GM20000 (cell line): ENCODE measurements around the gene RUFY4.
"Not testable (repeated sequence)": the region's sequence is repeated elsewhere in the genome, so short reads cannot be mapped to it uniquely, and the experiment has no call there.

Experiments
- DNase-seq: peaks from one replicate; pipeline ENCODE4 v3.0.0; 2012; ENCODE audit warnings: low spot score
- TF ChIP-seq, protein P1 (sequence below): IDR thresholded peaks from 2 replicates; pipeline ENCODE4 v1.5.1; 2012; ENCODE audit warnings: mild to moderate bottlenecking, control low read depth; ENCODE audit errors: extremely low read depth, missing control alignments

The RUFY4 gene

DNA sequence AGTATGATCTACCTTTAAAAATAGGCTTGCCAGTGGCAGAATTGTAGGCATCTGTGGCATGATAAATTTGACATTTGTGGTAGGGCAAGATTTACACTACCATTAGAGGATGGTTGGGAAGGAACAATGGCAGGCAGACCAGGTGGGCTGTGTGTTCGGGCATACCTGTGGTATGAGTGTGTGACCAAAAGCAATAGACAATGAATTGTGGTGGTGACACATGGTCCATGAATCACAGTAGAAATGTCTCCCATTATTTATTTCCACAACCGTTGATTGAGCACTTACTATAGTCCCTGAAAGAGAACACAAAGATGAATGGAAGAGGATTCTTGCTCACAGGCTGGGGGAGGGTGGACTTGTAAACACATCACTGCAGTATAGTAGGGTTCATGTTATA lies 29.9 kb upstream of the RUFY4 start:
- TF ChIP-seq, protein P1, sequence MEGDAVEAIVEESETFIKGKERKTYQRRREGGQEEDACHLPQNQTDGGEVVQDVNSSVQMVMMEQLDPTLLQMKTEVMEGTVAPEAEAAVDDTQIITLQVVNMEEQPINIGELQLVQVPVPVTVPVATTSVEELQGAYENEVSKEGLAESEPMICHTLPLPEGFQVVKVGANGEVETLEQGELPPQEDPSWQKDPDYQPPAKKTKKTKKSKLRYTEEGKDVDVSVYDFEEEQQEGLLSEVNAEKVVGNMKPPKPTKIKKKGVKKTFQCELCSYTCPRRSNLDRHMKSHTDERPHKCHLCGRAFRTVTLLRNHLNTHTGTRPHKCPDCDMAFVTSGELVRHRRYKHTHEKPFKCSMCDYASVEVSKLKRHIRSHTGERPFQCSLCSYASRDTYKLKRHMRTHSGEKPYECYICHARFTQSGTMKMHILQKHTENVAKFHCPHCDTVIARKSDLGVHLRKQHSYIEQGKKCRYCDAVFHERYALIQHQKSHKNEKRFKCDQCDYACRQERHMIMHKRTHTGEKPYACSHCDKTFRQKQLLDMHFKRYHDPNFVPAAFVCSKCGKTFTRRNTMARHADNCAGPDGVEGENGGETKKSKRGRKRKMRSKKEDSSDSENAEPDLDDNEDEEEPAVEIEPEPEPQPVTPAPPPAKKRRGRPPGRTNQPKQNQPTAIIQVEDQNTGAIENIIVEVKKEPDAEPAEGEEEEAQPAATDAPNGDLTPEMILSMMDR, result no peak
- no peak for DNase-seq

DNA sequence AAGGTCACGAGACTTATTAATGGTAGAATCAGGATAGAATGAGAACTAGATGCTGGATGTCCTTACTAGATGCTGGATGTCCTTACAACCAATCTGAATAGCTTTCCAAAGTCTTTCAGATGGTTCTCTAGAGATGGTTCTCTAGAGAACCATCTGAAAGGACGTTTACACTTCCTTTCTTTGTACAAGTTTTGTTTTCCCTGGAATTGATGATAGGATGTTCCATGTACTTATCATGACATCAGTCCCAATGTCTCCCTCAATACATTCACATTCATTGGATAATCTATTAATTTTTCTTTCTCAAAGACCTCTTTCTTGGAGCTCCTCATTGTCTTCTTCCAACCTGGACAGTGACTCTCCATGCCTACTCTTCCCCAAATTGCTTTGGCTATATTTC lies 28.2 kb upstream of the RUFY4 start:
- no peak for DNase-seq
- TF ChIP-seq, protein P1, result no peak

DNA sequence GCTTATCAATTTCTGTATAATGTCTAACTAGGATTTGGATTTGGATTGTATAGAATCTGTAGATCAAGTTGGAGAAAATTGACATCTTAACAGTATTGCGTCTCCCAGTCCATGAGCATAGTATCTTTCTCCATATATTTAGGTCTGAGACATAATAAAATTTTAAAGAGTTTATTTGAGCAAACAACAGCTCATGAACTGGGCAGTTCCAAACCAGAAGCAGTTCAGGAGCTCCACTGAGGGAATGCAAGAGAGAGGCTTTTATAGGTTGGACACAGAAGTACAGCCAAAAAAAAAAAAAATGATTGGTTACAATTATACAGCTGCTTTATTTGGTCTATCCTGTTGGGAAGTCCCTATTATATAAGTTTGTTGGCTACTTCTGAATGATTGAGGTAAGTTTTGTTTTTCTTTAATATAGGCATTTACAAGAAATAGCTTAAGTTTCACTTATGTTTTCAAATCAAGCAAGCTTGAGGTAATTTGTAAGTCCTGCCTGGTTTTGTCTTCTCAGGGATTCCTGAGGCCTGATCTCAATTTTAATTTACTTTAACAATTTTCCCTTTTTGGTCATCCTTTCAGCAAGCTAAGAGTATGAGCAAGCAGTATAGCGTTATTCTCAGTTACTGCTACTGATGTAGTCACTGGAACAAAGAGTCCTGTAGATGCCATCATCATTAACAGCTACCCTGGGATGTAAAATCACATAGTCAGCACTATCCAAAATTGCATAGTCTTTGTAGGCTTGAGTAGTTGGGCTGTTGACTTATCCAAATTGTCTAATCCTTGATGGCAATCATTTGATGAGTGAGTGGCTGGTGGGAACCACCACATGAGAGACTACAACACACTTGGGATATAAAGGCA lies 27.5 kb upstream of the RUFY4 start:
- DNase-seq, result peak; percentile 10
- TF ChIP-seq, protein P1, result no peak

DNA sequence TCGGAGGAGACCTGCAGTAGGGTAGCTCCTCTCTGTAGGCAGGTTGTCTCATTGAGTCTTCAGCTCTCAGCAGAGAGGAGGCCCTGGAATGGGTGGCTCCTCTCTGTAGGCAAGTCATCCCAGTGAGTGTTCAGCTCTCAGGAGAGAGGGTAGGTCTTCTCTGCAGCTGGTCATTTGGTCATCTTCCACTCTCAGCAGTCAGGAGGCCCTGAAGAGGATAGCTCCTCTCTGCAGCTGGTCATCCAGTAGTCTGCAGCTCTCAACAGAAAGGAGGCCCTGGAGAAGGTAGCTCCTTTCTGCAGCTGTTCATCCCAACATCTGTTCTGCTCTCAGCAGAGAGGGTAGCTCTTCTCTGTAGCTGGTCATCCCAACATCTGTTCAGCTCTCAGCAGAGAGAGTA lies 26.0 kb upstream of the RUFY4 start:
- TF ChIP-seq, protein P1, result no peak
- no peak for DNase-seq

DNA sequence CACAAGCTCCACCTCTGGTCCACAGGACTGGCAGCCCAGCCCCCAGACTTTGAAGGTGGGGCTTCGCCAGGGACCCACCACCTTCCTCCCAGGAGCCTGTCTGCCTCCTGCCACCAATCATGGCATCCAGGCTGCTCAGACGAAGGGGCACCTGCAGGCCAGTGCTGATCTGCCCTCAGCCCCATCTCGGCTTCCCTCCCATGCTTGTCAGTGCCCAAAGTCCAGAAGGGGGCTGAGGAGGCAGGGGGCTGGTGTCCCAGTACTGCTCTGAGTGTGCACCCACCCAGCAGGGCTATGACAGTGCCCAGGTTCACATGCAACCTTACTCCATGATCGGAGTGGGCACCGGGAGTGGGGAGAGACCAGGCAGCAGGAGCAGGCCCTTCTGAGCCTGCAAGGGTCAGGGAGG lies 25.3 kb upstream of the RUFY4 start:
- TF ChIP-seq, protein P1, result no peak
- DNase-seq, result no peak

DNA sequence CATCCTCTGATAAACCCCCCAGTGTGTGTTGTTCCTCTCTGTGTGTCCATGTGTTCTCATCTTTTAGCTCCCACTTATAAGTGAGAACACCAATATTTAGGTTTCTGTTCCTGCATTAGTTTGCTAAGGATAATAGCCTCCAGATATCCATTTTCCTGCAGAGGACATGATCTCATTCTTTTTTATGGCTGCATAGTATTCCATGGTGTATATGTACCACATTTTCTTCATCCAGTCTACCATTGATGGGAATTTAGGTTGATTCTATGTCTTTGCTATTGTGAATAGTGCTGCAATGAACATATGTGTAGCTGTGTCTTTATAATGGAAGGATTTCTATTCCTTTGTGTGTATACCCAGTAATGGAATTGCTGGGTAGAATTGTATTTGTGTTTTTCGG lies 24.5 kb upstream of the RUFY4 start:
- not testable (repeated sequence) for DNase-seq

DNA sequence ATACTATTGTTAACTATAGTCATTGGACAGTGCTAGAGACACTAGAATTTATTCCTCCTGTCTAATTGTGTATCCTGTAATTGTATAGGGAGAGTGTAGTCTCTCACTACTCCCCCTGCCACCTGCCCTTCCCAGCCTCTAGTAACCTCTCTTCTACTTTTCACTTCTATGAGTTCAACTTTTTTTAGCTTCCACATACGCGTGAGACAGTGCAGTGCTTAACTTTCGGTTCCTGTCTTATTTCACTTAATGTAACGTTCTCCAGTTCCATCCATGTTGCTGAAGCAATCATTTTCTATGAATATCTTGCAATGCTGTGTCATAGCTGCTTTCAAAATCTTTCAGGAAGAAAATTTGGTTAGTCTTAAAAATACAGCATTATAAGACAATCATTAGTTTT lies 22.8 kb upstream of the RUFY4 start:
- DNase-seq, result no peak
- TF ChIP-seq, protein P1, result no peak
